HG03354 (cell line): Measurements from ENCODE around the gene BIRC5.

ENCODE experiments used
- ATAC-seq: cut with Tn5 transposase; IDR thresholded peaks from one replicate; pipeline ENCODE4 v1.9.1; 2021; ENCODE audit warnings: mild to moderate bottlenecking; ENCODE audit not compliant: unreplicated experiment, poor library complexity, severe bottlenecking

BIRC5 gene

GRCh38 chr17:78237401-78238012 lies 23.5 kb downstream of the BIRC5 start:
- ATAC-seq = no peak

- no peak for ATAC-seq
Measured at GRCh38 chr17:78238823-78239488, 24.9 kb downstream of the BIRC5 start.

GRCh38 chr17:78239489-78239931 lies 25.5 kb downstream of the BIRC5 start:
- no peak for ATAC-seq

- ATAC-seq = no peak
Measured at GRCh38 chr17:78240012-78240655, 26.1 kb downstream of the BIRC5 start.

GRCh38 chr17:78240839-78241238 lies 26.8 kb downstream of the BIRC5 start:
- ATAC-seq = no peak

GRCh38 chr17:78241277-78242023 lies 27.4 kb downstream of the BIRC5 start:
- ATAC-seq = no peak

- ATAC-seq = no peak
Measured at GRCh38 chr17:78242024-78242742, 28.1 kb downstream of the BIRC5 start.

- no peak for ATAC-seq
Measured at GRCh38 chr17:78247304-78247703, 33.3 kb downstream of the BIRC5 start.

GRCh38 chr17:78248051-78248914 lies 34.2 kb downstream of the BIRC5 start:
- ATAC-seq = no peak

- no peak for ATAC-seq
Measured at GRCh38 chr17:78249074-78249817, 35.2 kb downstream of the BIRC5 start.

GRCh38 chr17:78249818-78250806 lies 36.1 kb downstream of the BIRC5 start:
- ATAC-seq = no peak

- ATAC-seq = no peak
Measured at GRCh38 chr17:78250891-78251772, 37.1 kb downstream of the BIRC5 start.

GRCh38 chr17:78251773-78252103 lies 37.7 kb downstream of the BIRC5 start:
- ATAC-seq = no peak

- no peak for ATAC-seq
Measured at GRCh38 chr17:78252111-78252634, 38.1 kb downstream of the BIRC5 start.

- ATAC-seq = no peak
Measured at GRCh38 chr17:78252701-78253635, 38.9 kb downstream of the BIRC5 start.
